CD4-positive, alpha-beta T cell (primary cell): ENCODE data around the gene RNF41. TPM values are rescaled to one million over a fixed set of nuclear protein-coding genes. Genes with fewer than 3 reads are reported as not detected.

Source experiments
- ATAC-seq: fragments of 200-7000 bp; cut with Tn5 transposase; one replicate; pipeline ENCODE4 v1.10.0; 2022; ENCODE audit warnings: mild to moderate bottlenecking; ENCODE audit not compliant: poor library complexity
- CTCF ChIA-PET: fragments of 350-600 bp; sonication (Branson Sonifier 250); formaldehyde crosslinking; loops from one replicate; lab custom pipeline; 2021; ENCODE audit warnings: antibody characterized with exemption, inconsistent platforms; lab: Charles Lee
- POLR2A ChIA-PET: fragments of 350-600 bp; sonication (Branson Sonifier 250); formaldehyde crosslinking; loops from one replicate; lab custom pipeline; 2021; ENCODE audit warnings: antibody characterized with exemption, inconsistent platforms; lab: Charles Lee
- DNase-seq, 14 experiments: peaks; one replicate each; pipeline ENCODE4 v3.0.0-alpha.2; 2013 to 2020; ENCODE audit warnings: mixed read lengths in 2 of 14
- H3K27ac ChIP-seq, 2 donors: one replicate each; pipeline versions ENCODE4 v1.5.1 to v1.7.0; 2013; ENCODE audit warnings: low read length in 2 of 2, low read depth in 1 of 2, mild to moderate bottlenecking in 1 of 2
- H3K27me3 ChIP-seq, 2 experiments: 1 replicate in 1 of 2; 2 replicates in 1 of 2; pipeline versions ENCODE4 v1.6.1 to v1.7.0; 2013; ENCODE audit warnings: low read length in 2 of 2, control low read depth in 1 of 2, mild to moderate bottlenecking in 1 of 2, moderate library complexity in 1 of 2; ENCODE audit not compliant: insufficient read depth in 2 of 2, control insufficient read depth in 1 of 2
- H3K36me3 ChIP-seq: one replicate; pipeline ENCODE4 v1.6.1; 2013; ENCODE audit warnings: low read length, control low read depth; ENCODE audit not compliant: insufficient read depth
- H3K4me1 ChIP-seq: one replicate; pipeline ENCODE4 v1.6.1; 2013; ENCODE audit warnings: low read length, control low read depth; ENCODE audit not compliant: insufficient read depth
- H3K4me3 ChIP-seq: one replicate; pipeline ENCODE4 v1.5.1; 2013; ENCODE audit warnings: mild to moderate bottlenecking, low read length, moderate library complexity
- H3K9me3 ChIP-seq, 2 experiments: 1 replicate in 1 of 2; 2 replicates in 1 of 2; pipeline versions ENCODE4 v1.6.1 to v1.7.0; 2013; ENCODE audit warnings: low read length in 2 of 2, mild to moderate bottlenecking in 2 of 2, control low read depth in 1 of 2, moderate library complexity in 1 of 2; ENCODE audit not compliant: control insufficient read depth in 1 of 2, insufficient read depth in 1 of 2
- H3K27ac Mint-ChIP-seq: one replicate; pipeline ENCODE4 v1.8.0; 2020; ENCODE audit warnings: mixed read lengths
- H3K27me3 Mint-ChIP-seq: one replicate; pipeline ENCODE4 v1.8.0; 2021; ENCODE audit warnings: mixed read lengths
- H3K36me3 Mint-ChIP-seq: one replicate; pipeline ENCODE4 v1.8.0; 2021; ENCODE audit warnings: low read depth, mixed read lengths
- H3K4me1 Mint-ChIP-seq: one replicate; pipeline ENCODE4 v1.8.0; 2021; ENCODE audit warnings: low read depth, mixed read lengths
- H3K4me3 Mint-ChIP-seq: one replicate; pipeline ENCODE4 v1.8.0; 2020; ENCODE audit warnings: mild to moderate bottlenecking, mixed read lengths
- H3K9me3 Mint-ChIP-seq: one replicate; pipeline ENCODE4 v1.8.0; 2020; ENCODE audit warnings: mixed read lengths
- intact Hi-C, 2 experiments: fragments of 100-400 bp; cut with DNase I in 1 of 2; cut with micrococcal nuclease in 1 of 2; formaldehyde crosslinking; loops; one replicate each; pipeline versions ENCODE4 v1.15.1 to v1.9.0; 2023 to 2025; cut with DNase I, micrococcal nuclease
- total RNA-seq, 174 experiments: library from RNA in 2 of 174; stranded (reverse) in 2 of 174; gene quantifications; one replicate each; pipeline ENCODE4 v1.2.3 and lab custom pipeline; 2021 to 2026
- TF ChIP-seq, protein P1 (sequence below): fragments of 200-600 bp; IDR thresholded peaks from one replicate; pipeline ENCODE4 v1.8.0; 2022; ENCODE audit warnings: antibody characterized with exemption, mild to moderate bottlenecking

The RNF41 gene
- total RNA-seq, 2 experiments from 2014 or later, result 28.0 to 32.4 TPM

DNA sequence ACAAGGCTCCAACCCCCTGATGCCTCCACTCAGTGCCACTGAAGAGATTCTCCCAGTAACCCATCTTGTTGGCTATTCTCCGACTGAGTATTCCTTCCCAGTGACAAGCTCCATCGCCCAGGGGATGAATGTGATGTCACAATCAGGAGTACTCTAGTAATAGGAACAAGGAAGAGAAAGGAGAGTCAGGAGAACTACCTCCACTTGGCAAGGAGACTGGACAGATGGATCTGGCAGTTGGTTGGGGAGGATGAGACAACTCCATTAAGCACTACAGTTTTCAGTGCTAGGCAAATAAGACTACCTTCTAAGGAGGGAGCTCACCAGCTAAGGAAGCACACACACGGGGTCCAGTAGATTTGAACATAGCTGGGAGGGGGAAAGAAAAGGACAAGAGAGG lies 5.3 kb downstream of the RNF41 start:
- Histone ChIP-seq H3K4me3 (no peak overlapping the region), H3K4me1 (peaks cover 19% of the 10 kb centered on the region), H3K36me3 (peaks cover 47% of the 10 kb centered on the region), H3K9me3 (no peaks in the 10 kb centered on the region), H3K27me3 (no peaks in the 10 kb centered on the region), H3K27ac (no peak overlapping the region)
- Mint-ChIP-seq H3K36me3 (peaks cover 57% of the 10 kb centered on the region), H3K4me3 (no peak overlapping the region), H3K4me1 (peaks cover 24% of the 10 kb centered on the region), H3K9me3 (no peaks in the 10 kb centered on the region), H3K27me3 (no peaks in the 10 kb centered on the region), H3K27ac (no peak overlapping the region)
- TF ChIP-seq, protein P1, sequence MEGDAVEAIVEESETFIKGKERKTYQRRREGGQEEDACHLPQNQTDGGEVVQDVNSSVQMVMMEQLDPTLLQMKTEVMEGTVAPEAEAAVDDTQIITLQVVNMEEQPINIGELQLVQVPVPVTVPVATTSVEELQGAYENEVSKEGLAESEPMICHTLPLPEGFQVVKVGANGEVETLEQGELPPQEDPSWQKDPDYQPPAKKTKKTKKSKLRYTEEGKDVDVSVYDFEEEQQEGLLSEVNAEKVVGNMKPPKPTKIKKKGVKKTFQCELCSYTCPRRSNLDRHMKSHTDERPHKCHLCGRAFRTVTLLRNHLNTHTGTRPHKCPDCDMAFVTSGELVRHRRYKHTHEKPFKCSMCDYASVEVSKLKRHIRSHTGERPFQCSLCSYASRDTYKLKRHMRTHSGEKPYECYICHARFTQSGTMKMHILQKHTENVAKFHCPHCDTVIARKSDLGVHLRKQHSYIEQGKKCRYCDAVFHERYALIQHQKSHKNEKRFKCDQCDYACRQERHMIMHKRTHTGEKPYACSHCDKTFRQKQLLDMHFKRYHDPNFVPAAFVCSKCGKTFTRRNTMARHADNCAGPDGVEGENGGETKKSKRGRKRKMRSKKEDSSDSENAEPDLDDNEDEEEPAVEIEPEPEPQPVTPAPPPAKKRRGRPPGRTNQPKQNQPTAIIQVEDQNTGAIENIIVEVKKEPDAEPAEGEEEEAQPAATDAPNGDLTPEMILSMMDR, result no peak
- POLR2A ChIA-PET, result no interaction called here
- intact Hi-C loops, result no loop called here
- no peak for ATAC-seq
- DNase-seq, result no peak
- CTCF ChIA-PET, result no interaction called here

GRCh38 chr12:56213878-56214277 lies 7.8 kb downstream of the RNF41 start:
- H3K9me3 Mint-ChIP-seq, result no peaks in the 10 kb centered on the region
- intact Hi-C loops, result no loop called here
- no peaks in the 10 kb centered on the region for H3K9me3 ChIP-seq
- peaks cover 12% of the 10 kb centered on the region for H3K4me1 Mint-ChIP-seq
- TF ChIP-seq, protein P1, result no peak
- H3K27me3 Mint-ChIP-seq, result no peaks in the 10 kb centered on the region
- peaks cover 66% of the 10 kb centered on the region for H3K36me3 Mint-ChIP-seq
- H3K27me3 ChIP-seq, result no peaks in the 10 kb centered on the region
- POLR2A ChIA-PET, result interaction anchor here (1.1 kb wide), 1 partner anchor 146 kb away, joined by 3 read pairs; the partner anchor contains the start of gene STAT2
- H3K4me1 ChIP-seq, result no peaks in the 10 kb centered on the region
- no peak for ATAC-seq
- no peak overlapping the region for H3K4me3 ChIP-seq
- no peak for DNase-seq
- peaks cover 66% of the 10 kb centered on the region for H3K36me3 ChIP-seq
- CTCF ChIA-PET, result no interaction called here
- no peak overlapping the region for H3K27ac Mint-ChIP-seq
- H3K27ac ChIP-seq, result no peak overlapping the region
- H3K4me3 Mint-ChIP-seq, result no peak overlapping the region

- no peak for DNase-seq
- TF ChIP-seq, protein P1, result no peak
- no peak overlapping the region for H3K4me3 ChIP-seq
- ChIA-PET CTCF (interaction anchor here (1.2 to 1.3 kb wide), 2 partner anchors 23 to 165 kb away, joined by 3 to 4 read pairs; partner anchors contain the start of gene SMARCC2), POLR2A (no interaction called here)
- H3K9me3 ChIP-seq, result no peaks in the 10 kb centered on the region
- Mint-ChIP-seq H3K36me3 (peaks cover 77% of the 10 kb centered on the region), H3K4me1 (peaks cover 12% of the 10 kb centered on the region), H3K27ac (no peak overlapping the region), H3K4me3 (no peak overlapping the region), H3K9me3 (no peaks in the 10 kb centered on the region), H3K27me3 (no peaks in the 10 kb centered on the region)
- no peaks in the 10 kb centered on the region for H3K27me3 ChIP-seq
- H3K27ac ChIP-seq, result no peak overlapping the region
- intact Hi-C loops, result no loop called here
- ATAC-seq, result no peak
- H3K4me1 ChIP-seq, result no peaks in the 10 kb centered on the region
- peaks cover 71% of the 10 kb centered on the region for H3K36me3 ChIP-seq
These were observed 9.4 kb downstream of the RNF41 start for GRCh38 chr12:56212361-56212760.
